Cardiac muscle cell (in vitro differentiated cells and primary cell): Measurements from ENCODE around the gene WBP2NL. TPM values are rescaled to one million over a fixed set of nuclear protein-coding genes. Genes with fewer than 3 reads are reported as not detected.

ENCODE experiments used
- DNase-seq, 2 donors: peaks; one replicate each; pipeline versions ENCODE4 v3.0.0 to v3.0.0-alpha.2; 2010 to 2017; ENCODE audit warnings: low read depth in 1 of 2, low spot score in 1 of 2
- H3K27ac ChIP-seq: fragments of 200-600 bp; sonication (generic); 2 replicates; pipeline ENCODE4 v1.5.1; 2016
- H3K27me3 ChIP-seq: fragments of 200-600 bp; sonication (generic); 2 replicates; pipeline ENCODE4 v1.6.0; 2016; ENCODE audit warnings: control low read depth
- H3K36me3 ChIP-seq: fragments of 200-600 bp; sonication (generic); 2 replicates; pipeline ENCODE4 v1.5.1; 2016; ENCODE audit warnings: control low read depth
- H3K4me1 ChIP-seq: fragments of 200-600 bp; sonication (generic); 2 replicates; pipeline ENCODE4 v1.8.1; 2017; ENCODE audit warnings: low read depth, mild to moderate bottlenecking, mixed run types
- H3K4me3 ChIP-seq: fragments of 200-600 bp; sonication (generic); 2 replicates; pipeline ENCODE4 v1.5.1; 2016; ENCODE audit warnings: mild to moderate bottlenecking
- H3K9me3 ChIP-seq: fragments of 200-600 bp; sonication (generic); 2 replicates; pipeline ENCODE4 v1.5.1; 2017; ENCODE audit warnings: low read depth, mild to moderate bottlenecking, control low read depth
- CTCF ChIP-seq: IDR thresholded peaks from 2 replicates; pipeline ENCODE4 v1.5.1; 2012; ENCODE audit warnings: low read depth, mild to moderate bottlenecking, low read length
- polyA plus RNA-seq: library from polyadenylated mRNA; unstranded; fragments of >200 nt; fragmentation: Nextera tagmentation; extraction: Ambion mirVana; gene quantifications from 2 replicates; pipeline ENCODE4 v1.2.1, GENCODE V29; 2016
- total RNA-seq: library from RNA; depleted of rRNA; stranded (reverse); fragments of >200 nt; gene quantifications from 2 replicates; pipeline ENCODE4 v1.2.3, GENCODE V29; 2016

WBP2NL gene
- total and polyA plus RNA-seq, 2 experiments from 2014 or later = not detected

- no peak for DNase-seq
- Histone ChIP-seq H3K27ac (no peak overlapping the region), H3K9me3 (no peaks in the 10 kb centered on the region), H3K4me3 (no peak overlapping the region), H3K27me3 (no peaks in the 10 kb centered on the region), H3K36me3 (no peaks in the 10 kb centered on the region), H3K4me1 (no peaks in the 10 kb centered on the region)
- TF ChIP-seq CTCF = no peak
Observed at GRCh38 chr22:41992496-41992895, 6.1 kb upstream of the WBP2NL start.

GRCh38 chr22:41995211-41995610 lies 3.4 kb upstream of the WBP2NL start:
- Histone ChIP-seq H3K27me3 (no peaks in the 10 kb centered on the region), H3K9me3 (no peaks in the 10 kb centered on the region), H3K4me1 (no peaks in the 10 kb centered on the region), H3K27ac (no peak overlapping the region), H3K36me3 (no peaks in the 10 kb centered on the region), H3K4me3 (no peak overlapping the region)
- TF ChIP-seq CTCF = no peak
- DNase-seq = peak in 1 of 2 donors; percentile 32

- H3K27ac ChIP-seq = no peak overlapping the region
- no peak overlapping the region for H3K4me3 ChIP-seq
- H3K4me1 ChIP-seq = no peaks in the 10 kb centered on the region
- no peak for TF ChIP-seq CTCF
- H3K27me3 ChIP-seq = no peaks in the 10 kb centered on the region
- no peaks in the 10 kb centered on the region for H3K36me3 ChIP-seq
- no peak for DNase-seq
- no peaks in the 10 kb centered on the region for H3K9me3 ChIP-seq
Observed at GRCh38 chr22:41996826-41997225, 1.8 kb upstream of the WBP2NL start.

GRCh38 chr22:42000466-42000865 lies 1.9 kb downstream of the WBP2NL start:
- no peaks in the 10 kb centered on the region for H3K27me3 ChIP-seq
- no peak for TF ChIP-seq CTCF
- H3K4me3 ChIP-seq = no peak overlapping the region
- H3K9me3 ChIP-seq = no peaks in the 10 kb centered on the region
- DNase-seq = no peak
- no peaks in the 10 kb centered on the region for H3K36me3 ChIP-seq
- no peaks in the 10 kb centered on the region for H3K4me1 ChIP-seq
- no peak overlapping the region for H3K27ac ChIP-seq

DNA sequence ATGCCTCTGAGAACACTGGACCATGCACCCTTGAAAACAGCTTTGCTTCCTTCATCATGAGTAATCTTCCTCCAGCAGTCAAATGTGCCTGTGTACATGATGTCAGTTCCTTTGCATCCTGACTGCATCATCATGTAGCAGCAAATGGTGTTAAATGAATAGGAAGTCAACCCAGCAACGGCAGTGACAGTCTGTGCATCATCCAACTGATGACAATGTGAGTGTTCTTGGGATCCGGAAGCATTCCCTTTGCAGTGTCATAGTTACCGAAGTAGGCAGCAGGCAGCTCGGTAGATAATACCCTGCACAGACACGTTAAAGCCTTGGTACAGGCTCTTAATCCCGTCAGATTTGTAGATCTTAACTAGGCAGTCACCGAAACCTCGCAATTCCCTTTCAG lies 2.5 kb downstream of the WBP2NL start:
- Histone ChIP-seq H3K27me3 (no peaks in the 10 kb centered on the region), H3K4me3 (no peak overlapping the region), H3K27ac (no peak overlapping the region), H3K9me3 (no peaks in the 10 kb centered on the region), H3K4me1 (no peaks in the 10 kb centered on the region), H3K36me3 (no peaks in the 10 kb centered on the region)
- no peak for DNase-seq
- no peak for TF ChIP-seq CTCF

- Histone ChIP-seq H3K27ac (no peak overlapping the region), H3K27me3 (no peaks in the 10 kb centered on the region), H3K4me1 (no peaks in the 10 kb centered on the region), H3K9me3 (no peaks in the 10 kb centered on the region), H3K4me3 (no peak overlapping the region), H3K36me3 (no peaks in the 10 kb centered on the region)
- no peak for DNase-seq
- no peak for TF ChIP-seq CTCF
Observed at GRCh38 chr22:42001706-42002105, 3.1 kb downstream of the WBP2NL start.
